H4 (cell line): ENCODE data around the gene ADAMTSL2. TPM values are rescaled to one million over a fixed set of nuclear protein-coding genes. Genes with fewer than 3 reads are reported as not detected.

ENCODE experiments used
- total RNA-seq: library from RNA; depleted of rRNA; stranded (reverse); fragments of >200 nt; shearing (Covaris generic); gene quantifications from 2 replicates; pipeline ENCODE4 v1.2.3, GENCODE V29; 2014; rRNA removed

ADAMTSL2 gene
- total RNA-seq, 1 experiment from 2014 or later: not detected

Other genes starting within 250 kb of the ADAMTSL2 start
- gene SURF6, start 198.5 kb upstream of the ADAMTSL2 start, total RNA-seq: 7.4 and 8.9 TPM in 2 replicates
- gene MED22, start 186.6 kb upstream of the ADAMTSL2 start, total RNA-seq: 13.6 and 22.0 TPM in 2 replicates
- 2,696 and 2,716 TPM in 2 replicates for gene RPL7A, start 186.5 kb upstream of the ADAMTSL2 start, total RNA-seq
- gene SURF1, start 178.2 kb upstream of the ADAMTSL2 start, total RNA-seq: 45.4 and 72.0 TPM in 2 replicates
- gene SURF2, start 178.2 kb upstream of the ADAMTSL2 start, total RNA-seq: 22.1 and 23.0 TPM in 2 replicates
- 220 and 254 TPM in 2 replicates for gene SURF4, start 158.6 kb upstream of the ADAMTSL2 start, total RNA-seq
- 0.62 and 1.0 TPM in 2 replicates for gene STKLD1, start 158.3 kb upstream of the ADAMTSL2 start, total RNA-seq
- gene REXO4, start 116.7 kb upstream of the ADAMTSL2 start, total RNA-seq: 11.5 and 15.8 TPM in 2 replicates
- 0.06 and 0.12 TPM in 2 replicates for gene ADAMTS13, start 112.3 kb upstream of the ADAMTSL2 start, total RNA-seq
- 2.5 TPM in 2 replicates for gene CACFD1, start 74.7 kb upstream of the ADAMTSL2 start, total RNA-seq
- gene SLC2A6, start 55.6 kb upstream of the ADAMTSL2 start, total RNA-seq: 4.0 and 5.1 TPM in 2 replicates
- not detected in 2 replicates for gene MYMK, start 9.7 kb upstream of the ADAMTSL2 start, total RNA-seq
- gene FAM163B, start 74.7 kb downstream of the ADAMTSL2 start, total RNA-seq: not detected in 2 replicates
- gene DBH, start 101.7 kb downstream of the ADAMTSL2 start, total RNA-seq: not detected in 2 replicates
- gene SARDH, start 203.6 kb downstream of the ADAMTSL2 start, total RNA-seq: 0.06 and 0.49 TPM in 2 replicates